Dermis microvascular lymphatic vessel endothelial cell (primary cell): ENCODE data around the gene ASIC1. TPM values are rescaled to one million over a fixed set of nuclear protein-coding genes. Genes with fewer than 3 reads are reported as not detected.
A peak's percentile ranks its signal among the peaks of the same experiment; 100 is the strongest.
"Not testable (repeated sequence)": the region's sequence is repeated elsewhere in the genome, so short reads cannot be mapped to it uniquely, and the experiment has no call there.

Experiments used
- DNase-seq, 2 donors: peaks; one replicate each; pipeline versions ENCODE4 v3.0.0 to v3.0.0-alpha.2; 2010; ENCODE audit warnings: low read depth in 2 of 2
- total RNA-seq: library from RNA; depleted of rRNA; stranded (reverse); fragments of >200 nt; gene quantifications from 2 replicates; pipeline ENCODE4 v1.2.1, GENCODE V29; 2014

Gene ASIC1
- total RNA-seq: under 0.01 TPM in 1 of 2 replicates, not detected in the other

DNA sequence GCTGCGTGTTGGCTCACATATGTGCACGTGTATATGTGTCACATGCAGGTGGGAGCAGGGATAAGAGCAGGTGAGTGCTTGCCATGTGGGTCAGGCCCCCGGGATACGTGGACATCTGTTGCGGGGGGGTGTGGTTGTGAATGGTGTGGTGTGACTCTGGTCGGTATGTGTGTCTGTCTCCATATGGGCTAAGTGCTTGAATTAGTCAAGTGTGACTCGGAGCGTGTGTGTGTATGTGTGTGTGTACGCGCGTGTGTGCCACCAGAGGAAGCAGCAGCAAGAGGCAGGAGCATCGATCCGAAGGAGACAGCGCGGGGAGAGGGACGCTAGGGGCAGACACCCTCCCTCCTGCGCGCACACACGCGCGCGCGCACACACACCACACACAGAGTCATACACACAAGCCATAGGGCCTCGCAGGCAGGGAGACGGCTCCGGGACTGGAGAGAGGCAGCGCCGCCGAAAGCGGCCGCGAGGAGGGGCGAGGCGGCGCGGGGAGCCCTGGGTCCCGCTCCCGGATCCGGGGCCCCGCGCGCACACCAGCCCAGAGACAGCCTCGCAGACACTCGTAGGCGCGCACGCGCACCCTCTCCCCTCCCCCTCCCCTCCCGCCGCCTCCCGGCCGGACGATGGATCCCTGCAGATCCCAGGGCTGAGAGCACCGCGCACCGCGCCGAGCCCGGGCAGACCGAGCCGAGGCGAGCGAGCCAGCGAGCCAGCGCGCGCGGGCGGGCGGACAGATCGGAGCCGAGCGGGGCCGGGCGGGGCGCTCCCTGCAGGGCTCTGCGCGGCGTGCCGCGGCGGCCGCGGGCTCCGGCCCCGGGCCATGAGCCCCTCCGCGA, at the start of gene ASIC1:
ASIC1 (plus strand) TSS at position 597 of the 842 bp plus-strand sequence. CDS start 1,171 bp downstream, outside the sequence.
- peak; percentile 16 to 68 for DNase-seq

DNA sequence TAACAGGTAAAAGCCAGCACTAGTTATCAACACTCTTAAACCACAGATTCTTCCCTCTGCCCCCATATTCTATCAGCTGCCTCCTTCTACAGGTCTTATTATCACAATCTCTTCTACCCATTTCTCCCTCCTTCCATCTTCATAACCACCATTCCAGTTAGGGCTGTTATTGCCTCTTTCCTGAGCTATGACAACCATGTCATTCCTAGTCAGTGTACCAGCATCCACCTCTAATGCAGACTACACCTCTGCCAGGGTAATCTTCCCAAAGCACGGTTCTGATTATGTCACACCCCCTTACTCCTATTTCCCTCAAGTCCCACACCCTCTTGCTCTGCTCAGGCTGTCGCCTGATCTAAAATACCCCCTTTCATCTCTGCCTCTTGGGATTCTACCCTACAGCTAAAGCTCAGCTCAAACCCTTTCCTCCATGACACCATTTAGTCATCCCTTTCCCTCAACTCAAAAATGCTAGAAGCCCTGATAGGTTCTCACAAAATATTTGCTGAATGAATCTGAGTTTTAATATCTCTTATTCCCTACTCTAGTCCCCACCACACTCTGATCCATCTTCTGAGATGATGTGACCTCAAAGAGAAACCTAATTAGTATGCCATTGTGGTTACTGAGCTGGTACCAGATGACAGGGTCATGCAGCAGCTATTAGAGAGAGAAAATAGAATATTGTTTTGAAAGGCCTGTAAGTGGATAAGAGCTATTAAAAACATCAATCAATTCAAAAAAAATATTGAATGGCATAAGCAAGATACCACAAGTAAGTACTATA, 43.8 kb upstream of the ASIC1 start:
- no peak for DNase-seq

DNA sequence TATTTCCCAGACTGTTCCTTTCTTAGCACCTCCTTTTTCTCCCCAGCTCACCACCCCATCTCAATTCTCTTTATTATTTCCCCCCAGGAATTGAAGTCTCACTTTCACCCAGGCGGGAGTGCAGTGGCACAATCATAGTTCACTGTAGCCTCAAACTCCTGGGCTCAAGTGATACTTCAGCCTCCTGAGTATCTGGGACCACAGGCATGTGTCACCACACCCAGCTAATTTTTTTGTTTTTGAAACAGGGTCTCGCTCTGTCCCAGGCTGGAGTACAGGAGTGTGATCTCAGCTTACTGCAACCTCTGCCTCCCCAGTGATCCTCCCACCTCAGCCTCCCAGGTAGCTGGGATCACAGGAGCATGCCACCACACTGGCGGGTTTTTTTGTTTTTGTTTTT, 43.1 kb upstream of the ASIC1 start:
- DNase-seq: no peak

DNA sequence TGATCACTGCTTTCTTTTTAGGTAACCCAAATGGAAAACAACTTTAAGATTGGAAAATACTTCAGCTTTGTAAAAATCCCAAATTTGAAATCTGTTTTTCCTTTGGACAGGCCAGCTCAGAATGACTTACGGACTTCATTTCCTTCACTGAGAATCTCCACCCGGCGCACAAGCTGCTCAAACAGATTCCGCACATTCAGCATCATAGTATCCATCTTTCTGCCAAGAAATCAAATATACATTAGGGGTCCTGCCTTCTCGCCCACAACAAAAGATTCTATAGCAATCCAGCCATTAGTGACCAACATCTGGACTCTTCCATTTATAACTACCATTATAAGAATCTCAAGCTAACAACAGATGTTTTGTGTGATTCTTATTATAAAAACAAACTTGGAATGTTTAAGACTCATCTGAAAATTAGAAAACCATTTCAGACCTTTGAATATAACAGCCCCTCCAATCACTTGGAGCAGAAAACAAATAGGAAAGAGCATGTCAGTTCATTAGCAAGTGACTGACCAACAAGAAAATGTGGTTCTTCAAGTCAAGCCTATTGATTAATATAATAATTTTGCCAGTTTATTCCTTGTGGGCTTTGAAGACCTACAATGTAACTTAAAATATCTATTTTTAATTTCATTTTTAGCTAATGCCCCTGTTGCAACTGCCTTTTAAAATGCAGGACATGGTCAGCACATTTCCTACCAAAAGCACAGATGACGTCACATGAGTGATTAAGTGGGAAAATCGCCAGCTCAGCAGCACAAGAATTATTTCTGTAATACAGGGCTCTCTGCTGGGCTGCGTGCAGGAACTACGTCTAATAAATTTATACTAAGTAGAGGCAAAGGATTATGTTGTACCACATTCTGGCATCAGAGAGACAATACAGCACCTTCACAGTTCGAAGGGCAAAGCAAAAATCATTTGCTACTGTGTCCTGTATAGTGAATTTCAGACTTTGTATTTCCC, 40.6 kb upstream of the ASIC1 start:
- DNase-seq: peak; percentile 75 to 77

DNA sequence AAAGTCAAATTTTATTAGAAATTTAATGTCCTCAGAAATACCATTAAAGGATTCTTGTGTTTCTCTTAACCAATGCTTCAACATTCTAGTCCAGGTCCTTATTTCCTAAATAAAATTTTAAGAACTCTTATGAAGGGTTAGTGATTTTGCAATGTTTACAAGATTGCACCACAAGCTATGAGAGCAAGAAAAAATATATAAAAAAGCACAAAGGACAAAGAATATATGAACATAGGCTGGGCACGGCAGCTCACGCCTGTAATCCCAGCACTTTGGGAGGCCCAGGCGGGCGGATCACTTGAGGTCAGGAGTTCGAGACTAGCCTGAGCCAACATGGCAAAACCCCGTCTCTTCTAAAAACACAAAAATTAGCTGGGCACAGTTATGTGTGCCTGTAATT, 39.8 kb upstream of the ASIC1 start:
- DNase-seq: no peak

DNA sequence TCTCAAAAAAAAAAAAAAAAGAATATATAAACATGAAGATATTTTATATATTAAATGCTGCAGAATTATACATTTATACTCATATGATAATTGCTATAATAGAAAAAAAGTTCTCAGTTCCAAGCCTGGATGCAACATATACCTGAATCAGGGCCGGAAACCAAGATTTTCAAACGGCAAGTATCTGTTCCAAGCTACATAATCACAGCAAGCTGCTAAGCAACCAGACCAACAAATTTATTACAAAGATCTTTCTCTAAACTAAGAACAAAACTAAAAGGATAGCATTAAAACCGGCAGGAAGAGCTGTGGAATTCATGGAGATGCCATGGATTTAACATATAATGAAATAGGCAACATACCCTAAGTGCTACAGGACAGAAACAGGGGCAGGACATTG, 39.2 kb upstream of the ASIC1 start:
- no peak for DNase-seq

DNA sequence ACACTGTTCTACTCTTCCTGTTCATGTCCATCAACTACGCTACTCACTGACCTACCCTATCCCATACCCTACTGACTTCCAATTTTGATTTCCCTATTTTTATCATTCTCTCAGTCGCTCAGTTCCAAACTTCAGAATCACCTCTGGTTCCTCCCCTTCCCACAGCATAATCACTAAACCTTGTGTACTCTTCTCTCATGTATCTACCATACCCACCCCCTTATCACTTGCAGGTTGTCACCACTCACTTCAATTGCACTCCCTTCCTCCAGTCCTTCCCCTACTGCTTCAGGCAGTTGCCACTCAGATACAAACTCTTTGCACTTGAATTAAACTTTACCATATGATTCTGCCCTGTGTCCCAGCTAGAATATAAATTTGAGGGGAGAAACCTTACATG, 38.4 kb upstream of the ASIC1 start:
- no peak for DNase-seq

DNA sequence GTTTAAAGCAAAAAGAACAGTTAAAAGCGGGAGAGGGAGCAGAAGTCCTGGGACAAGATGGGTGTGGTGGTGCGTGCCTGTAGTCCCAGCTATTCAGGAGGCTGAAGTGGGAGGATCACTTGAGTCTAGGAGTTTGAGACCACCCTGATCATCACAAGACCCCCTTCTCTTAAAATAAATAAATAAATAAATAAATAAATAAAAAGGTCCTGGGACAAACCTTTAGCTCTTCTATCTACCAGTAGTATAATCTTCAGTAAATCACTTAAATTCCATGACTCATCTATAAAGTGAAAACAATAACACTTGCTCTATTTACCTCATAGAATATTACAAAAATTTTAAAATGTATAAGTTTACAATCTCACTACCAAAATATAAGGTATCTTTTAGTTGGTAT, 37.9 kb upstream of the ASIC1 start:
- no peak for DNase-seq

DNA sequence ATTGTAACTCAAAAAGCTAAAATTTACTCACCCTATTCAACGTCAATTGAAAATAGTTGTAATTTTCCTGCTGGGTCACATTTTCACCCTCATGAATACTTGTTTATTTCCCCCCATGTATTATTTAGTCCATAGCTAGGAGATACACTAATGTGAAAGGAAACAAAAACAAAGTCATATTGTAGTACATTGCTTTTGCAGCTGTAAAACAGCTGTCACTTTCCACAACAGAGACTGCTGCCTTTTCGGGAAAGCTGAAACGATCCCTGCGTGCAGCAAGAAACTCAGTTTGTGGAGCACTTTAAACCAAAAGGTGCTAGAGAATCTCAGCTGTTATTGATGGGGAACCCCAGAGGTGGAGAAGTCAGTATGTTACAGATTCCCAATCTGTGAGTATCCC, 36.4 kb upstream of the ASIC1 start:
- DNase-seq: no peak

DNA sequence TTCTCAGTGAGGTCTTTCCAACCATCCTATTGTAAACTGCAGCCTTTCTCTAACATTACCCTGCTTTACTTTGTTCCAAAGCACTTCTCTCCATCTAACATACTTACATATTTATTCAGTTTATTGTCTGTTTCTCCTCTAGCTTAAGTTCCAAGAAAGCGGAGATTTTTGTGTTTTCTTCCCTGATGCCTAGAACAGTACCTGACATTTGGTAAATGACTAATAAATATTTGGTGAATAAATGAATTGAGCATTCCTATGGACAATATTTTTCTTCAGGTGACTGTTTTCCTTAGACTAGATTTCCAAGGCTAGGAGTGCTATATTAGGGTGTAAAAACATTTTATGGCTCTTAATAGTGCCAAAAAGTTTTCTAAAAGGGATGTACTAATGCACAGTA, 34.5 kb upstream of the ASIC1 start:
- DNase-seq: no peak

DNA sequence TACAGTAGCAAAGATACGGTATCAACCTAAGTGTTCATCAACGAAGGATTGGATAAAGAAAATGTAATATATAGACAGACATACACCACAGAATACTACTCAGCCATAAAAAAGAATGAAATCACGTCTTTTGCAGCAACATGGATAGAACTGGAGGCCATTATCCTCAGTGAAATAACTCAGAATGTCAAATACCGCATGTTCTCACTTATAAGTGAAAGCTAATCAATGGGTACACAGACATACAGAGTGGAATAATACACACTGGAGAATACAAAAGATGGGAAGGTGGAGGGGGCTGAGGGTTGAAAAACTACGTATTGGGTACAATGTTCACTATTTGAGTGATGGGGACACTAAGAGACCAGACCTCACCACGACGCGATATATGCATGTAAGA, 33.2 kb upstream of the ASIC1 start:
- DNase-seq: no peak

DNA sequence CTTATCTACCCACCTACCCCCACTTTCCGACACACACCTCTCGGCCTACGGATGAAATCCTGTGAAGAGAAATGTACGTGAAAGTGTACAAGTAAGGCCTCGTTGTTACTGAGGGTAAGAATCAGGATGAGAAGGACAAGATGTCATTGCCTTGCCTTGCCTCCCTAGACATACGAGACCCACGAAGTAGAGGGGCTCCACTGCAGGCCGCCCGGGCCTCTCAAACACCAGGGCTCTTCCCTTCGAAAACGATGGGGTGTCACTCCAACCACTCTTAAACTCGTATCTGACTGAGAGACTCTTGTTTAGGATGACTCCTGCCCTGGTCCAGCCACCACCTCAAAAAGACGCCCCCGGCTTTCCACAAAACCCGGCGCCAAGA, 32.6 kb upstream of the ASIC1 start:
- DNase-seq: no peak

DNA sequence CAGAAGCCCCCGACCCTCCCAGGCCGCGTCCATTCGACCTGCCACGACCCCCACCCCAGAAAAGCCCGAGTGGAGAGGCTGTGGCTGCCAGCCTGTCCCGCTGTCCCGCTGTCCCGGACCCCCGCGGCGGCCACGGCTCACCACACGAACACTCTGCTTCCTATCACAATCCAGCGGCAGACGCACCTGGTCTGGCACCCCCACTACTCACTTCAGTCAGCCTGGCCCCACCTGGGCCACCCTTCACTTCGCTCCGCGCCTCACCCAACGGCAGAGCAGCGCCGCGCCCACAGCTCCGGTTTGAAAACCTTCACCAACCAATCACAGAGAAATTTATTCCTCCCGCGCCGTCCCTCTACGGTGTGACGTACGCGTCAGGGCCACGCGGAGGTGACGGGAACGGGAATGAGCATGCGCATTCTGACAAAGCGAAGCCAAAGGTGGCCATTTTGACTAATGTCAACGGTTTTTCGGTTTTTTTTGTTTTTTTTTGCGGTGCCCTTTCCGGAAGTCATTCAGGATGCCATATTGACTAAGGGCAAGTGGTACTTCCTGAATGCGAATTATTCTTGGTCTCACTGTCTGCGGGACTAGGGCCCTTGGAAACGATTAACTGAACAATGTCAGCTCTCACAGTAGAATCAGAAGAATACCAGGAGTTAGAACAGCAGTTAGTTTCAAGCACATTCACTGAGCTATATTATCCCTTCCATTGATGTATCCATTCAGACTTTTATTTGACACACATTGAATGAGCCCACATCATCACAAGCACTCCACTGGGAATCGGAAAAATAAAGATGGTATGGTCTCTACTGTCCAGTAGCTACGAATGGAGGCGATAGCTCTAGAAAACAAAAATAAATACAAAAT, 32.0 kb upstream of the ASIC1 start, which contains the start of gene RACGAP1:
RACGAP1 (minus strand) TSS at position 308 of the 873 bp plus-strand sequence. CDS start 8,779 bp downstream, outside the sequence.
- DNase-seq: peak; percentile 97

DNA sequence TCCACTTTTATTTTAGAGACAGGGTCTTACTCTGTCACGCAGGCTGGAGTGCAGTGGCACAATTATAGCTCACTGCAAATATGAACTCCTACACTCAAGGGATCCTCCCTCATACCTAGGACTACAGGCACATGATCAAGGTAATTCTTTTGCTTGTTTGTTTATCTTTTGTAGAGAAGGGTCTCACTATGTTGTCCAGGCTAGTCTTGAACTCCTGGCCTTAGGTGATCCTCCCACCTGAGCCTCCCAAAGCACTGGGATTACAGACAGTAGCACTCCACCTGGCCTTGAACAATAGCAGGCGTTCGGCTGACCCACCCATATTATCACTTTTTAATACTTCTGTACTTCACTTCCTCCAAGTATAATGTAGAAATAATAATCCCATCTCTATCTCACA, 30.7 kb upstream of the ASIC1 start:
- DNase-seq: no peak

DNA sequence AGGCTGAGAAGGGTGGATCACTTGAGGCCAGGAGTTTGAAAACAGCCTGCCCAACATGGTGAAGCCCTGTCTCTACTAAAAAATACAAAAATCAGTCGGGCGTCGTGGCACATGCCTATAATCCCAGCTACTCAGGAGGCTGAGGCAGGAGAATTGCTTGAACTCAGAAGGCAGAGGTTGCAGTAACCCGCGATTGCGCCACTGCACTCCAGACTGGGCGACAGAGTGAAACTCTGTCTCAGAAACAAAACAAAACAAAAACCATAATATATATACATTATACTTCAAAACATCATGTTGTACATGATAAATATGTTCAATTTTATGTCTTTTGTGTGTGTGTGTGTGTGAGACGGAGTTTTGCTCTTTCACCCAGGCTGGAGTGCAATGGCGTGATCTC, 26.9 kb upstream of the ASIC1 start:
- DNase-seq: not testable (repeated sequence)

DNA sequence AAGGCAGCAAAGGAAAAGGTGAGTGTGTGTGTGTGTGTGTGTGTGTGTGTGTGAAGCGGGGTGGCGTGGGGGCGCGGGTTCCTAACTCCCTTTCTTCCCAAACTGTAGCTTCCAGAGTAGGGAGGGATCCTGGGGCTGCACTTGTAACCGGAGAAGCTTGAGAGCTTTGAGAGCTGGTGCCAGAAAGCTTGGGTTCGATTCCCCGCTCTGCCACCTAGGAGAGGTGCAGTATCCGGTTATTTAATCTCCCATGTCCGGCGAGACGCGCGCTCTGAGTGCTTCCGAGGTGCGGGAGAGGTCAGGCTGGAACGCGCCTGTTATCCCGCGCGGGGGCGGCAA, 24.9 kb upstream of the ASIC1 start:
- no peak for DNase-seq

DNA sequence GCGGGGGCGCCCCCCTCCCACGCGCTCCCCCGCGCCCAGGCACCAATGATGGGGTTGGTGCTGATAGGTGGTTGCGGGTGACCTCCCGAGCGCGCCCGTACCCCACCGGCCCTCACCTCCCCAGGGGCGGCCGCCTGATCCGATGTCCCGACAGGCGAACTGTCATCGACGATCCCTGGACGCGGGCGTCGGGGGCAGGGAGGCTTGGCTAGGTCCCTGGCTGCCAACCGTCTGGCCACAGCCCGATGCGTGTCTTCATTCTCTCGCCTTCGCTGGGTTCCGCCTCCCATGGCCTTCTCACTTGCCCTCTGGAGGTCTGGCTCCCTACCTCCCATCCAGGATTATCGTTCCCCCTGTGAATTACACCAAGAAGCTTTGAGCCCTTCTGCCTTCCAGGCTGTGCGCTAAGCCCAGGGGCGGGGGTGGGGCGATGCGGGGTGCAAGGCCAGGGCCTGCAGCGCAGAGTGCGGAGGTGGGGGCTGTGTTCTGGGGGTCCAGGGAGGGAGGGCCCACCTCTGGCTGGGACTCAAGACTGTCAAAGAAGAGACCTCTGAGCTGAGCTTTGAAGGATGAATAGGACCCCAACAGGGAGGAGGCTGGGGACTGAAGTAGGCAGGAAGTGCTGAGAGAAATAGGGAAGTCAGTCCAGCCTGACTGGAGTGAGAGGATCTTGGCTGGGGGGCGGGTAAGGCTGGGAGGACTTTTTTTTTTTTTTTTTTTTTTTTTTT, 24.4 kb upstream of the ASIC1 start:
- DNase-seq: no peak

DNA sequence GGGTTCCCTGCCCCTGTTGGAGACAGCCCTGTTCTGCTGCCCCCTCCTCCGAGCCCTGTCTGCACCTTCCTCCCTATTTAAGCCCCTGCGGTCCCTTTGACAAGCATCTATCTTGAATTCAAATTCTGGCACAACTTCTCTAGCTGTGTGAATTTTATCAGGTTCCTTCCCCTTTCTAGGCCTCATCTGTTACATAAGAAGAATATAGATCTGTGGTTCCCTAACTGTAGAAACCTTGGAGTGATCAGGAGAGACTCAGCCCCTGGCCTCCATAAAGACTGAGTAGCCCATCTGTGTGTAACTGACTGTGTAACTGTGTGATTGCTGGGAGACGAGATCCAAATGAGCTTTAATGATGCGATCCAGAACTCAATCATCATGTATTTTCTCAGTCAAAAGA, 19.1 kb upstream of the ASIC1 start:
- DNase-seq: no peak

DNA sequence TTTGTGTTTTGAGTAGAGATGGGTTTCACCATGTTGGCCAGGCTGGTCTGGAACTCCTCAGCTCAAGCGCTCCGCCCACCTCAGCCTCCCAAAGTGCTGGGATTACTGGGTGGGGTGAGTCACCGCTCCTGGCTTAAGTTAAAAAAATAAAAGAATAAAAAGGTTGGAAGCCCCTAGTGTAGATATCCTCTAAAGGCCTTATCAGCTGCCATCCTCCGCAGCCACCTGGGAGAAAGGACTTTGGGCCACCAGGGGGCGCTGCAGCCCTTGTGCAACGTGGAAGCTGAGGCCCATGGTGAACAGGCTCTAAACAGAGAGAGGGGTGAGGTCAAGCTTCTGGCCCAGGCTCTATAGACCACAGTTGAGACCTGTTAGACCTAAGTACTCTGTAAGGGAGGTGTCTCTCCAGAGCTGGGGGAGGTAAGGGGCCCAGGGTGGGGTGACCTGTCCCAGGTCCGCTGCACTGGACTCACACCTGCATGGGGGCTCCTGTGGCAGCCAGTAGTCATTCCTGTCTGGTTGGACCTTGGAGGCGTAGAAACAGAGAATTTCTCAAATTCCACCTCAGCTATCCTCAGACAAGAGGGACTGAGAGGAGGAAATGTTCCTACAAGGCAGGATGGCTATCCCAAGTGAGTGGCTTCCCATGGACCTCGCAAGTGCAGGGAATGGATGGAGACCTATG, 18.1 kb upstream of the ASIC1 start:
- DNase-seq: peak; percentile 47 to 79
